GM19324 (cell line): ENCODE measurements around the gene TMEM30A.
A peak's percentile ranks its signal among the peaks of the same experiment; 100 is the strongest.

Experiments used
- ATAC-seq: cut with Tn5 transposase; IDR thresholded peaks from one replicate; pipeline ENCODE4 v1.9.1; 2021; ENCODE audit warnings: mild to moderate bottlenecking, moderate library complexity; ENCODE audit not compliant: unreplicated experiment, low FRiP score

The TMEM30A gene

GRCh38 chr6:75266716-75267291 lies 17.8 kb downstream of the TMEM30A start:
- no peak for ATAC-seq

GRCh38 chr6:75263401-75263750 lies 21.2 kb downstream of the TMEM30A start:
- ATAC-seq: no peak

GRCh38 chr6:75262716-75263400 lies 21.7 kb downstream of the TMEM30A start:
- ATAC-seq: no peak

GRCh38 chr6:75261299-75261698 lies 23.3 kb downstream of the TMEM30A start:
- ATAC-seq: no peak

GRCh38 chr6:75257343-75258087 lies 27.1 kb downstream of the TMEM30A start:
- ATAC-seq: no peak

GRCh38 chr6:75250552-75250951 lies 34.0 kb downstream of the TMEM30A start:
- ATAC-seq: no peak

- no peak for ATAC-seq
These were observed 34.8 kb downstream of the TMEM30A start for GRCh38 chr6:75249837-75250236.

GRCh38 chr6:75246386-75246785 lies 38.2 kb downstream of the TMEM30A start:
- ATAC-seq: no peak

- ATAC-seq: no peak
These were observed 40.5 kb downstream of the TMEM30A start for GRCh38 chr6:75244063-75244584.

GRCh38 chr6:75243333-75244062 lies 41.1 kb downstream of the TMEM30A start, which contains the start of gene COX7A2:
Gene COX7A2, minus strand, starts transcription at chr6:75243801. Its CDS starts 67 bp downstream, at chr6:75243734.
- ATAC-seq: peak; percentile 97

GRCh38 chr6:75236630-75237029 lies 48.0 kb downstream of the TMEM30A start:
- ATAC-seq: no peak

- ATAC-seq: no peak
These were observed 49.3 kb downstream of the TMEM30A start for GRCh38 chr6:75235271-75235670.

GRCh38 chr6:75234126-75234865 lies 50.3 kb downstream of the TMEM30A start:
- ATAC-seq: no peak

GRCh38 chr6:75233092-75233615 lies 51.4 kb downstream of the TMEM30A start:
- no peak for ATAC-seq

- no peak for ATAC-seq
These were observed 53.9 kb downstream of the TMEM30A start for GRCh38 chr6:75230484-75231325.

- ATAC-seq: no peak
These were observed 60.2 kb downstream of the TMEM30A start for GRCh38 chr6:75224303-75224926.

GRCh38 chr6:75223428-75223827 lies 61.2 kb downstream of the TMEM30A start:
- no peak for ATAC-seq

GRCh38 chr6:75222261-75222660 lies 62.3 kb downstream of the TMEM30A start:
- ATAC-seq: no peak

GRCh38 chr6:75221116-75221515 lies 63.5 kb downstream of the TMEM30A start:
- ATAC-seq: no peak
